ENCODE measurements around the gene ACTR1A. TPM values are rescaled to one million over a fixed set of nuclear protein-coding genes. Genes with fewer than 3 reads are reported as not detected.

Gene ACTR1A
- total and polyA plus RNA-seq, 9 of the 15 experiments (the other 6 are each of a cell fraction or from before 2014, with no cell fraction given): 36.3 to 77.2 (median 49.6) TPM

DNA sequence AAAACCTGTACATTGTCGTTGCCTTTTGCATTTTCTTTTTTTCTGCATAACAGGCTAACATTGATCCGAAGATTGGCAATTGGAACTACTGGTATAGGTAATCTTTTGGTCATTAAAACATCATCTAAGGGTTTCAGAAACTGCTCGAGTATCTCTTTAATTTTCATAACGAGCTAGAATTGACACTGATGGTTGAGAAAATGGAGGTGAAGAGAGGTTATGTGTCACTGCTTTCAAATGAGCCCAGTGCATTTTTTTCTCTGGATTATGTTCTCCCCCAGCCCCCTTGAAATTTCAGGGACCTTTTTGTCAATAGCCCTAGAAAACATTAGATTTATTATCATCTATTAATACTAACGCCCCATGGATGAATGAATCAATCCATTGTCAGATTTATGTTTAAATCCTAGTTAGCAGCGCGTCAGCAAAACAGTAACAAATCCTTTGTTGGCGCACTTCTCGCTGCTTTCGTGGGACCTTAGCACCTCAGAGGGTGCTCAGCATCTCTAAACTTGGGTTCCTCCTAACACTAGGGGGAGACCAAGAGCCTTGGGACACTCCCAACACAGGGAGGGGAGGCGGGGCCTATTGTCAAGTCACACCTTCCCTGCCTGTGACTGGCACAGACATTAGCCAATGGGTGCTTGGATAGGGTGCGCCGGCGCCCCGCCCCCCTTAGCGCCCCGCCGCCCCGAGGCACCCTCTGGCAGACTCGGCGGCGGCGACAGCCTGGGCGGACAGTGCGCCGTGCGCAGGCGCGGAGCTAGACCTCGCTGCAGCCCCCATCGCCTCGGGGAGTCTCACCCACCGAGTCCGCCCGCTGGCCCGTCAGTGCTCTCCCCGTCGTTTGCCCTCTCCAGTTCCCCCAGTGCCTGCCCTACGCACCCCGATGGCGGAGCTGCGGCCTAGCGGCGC is 1.0 kb upstream of the ACTR1A start, which contains the start of gene SUFU (continued):
- TF ChIP-seq, protein P1, sequence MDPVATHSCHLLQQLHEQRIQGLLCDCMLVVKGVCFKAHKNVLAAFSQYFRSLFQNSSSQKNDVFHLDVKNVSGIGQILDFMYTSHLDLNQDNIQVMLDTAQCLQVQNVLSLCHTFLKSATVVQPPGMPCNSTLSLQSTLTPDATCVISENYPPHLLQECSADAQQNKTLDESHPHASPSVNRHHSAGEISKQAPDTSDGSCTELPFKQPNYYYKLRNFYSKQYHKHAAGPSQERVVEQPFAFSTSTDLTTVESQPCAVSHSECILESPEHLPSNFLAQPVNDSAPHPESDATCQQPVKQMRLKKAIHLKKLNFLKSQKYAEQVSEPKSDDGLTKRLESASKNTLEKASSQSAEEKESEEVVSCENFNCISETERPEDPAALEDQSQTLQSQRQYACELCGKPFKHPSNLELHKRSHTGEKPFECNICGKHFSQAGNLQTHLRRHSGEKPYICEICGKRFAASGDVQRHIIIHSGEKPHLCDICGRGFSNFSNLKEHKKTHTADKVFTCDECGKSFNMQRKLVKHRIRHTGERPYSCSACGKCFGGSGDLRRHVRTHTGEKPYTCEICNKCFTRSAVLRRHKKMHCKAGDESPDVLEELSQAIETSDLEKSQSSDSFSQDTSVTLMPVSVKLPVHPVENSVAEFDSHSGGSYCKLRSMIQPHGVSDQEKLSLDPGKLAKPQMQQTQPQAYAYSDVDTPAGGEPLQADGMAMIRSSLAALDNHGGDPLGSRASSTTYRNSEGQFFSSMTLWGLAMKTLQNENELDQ (CRISPR knock-in tag; IDR thresholded peaks at IDR 0.05; ENCODE audit: borderline replicate concordance): no peak
- TF ChIP-seq, protein P2, sequence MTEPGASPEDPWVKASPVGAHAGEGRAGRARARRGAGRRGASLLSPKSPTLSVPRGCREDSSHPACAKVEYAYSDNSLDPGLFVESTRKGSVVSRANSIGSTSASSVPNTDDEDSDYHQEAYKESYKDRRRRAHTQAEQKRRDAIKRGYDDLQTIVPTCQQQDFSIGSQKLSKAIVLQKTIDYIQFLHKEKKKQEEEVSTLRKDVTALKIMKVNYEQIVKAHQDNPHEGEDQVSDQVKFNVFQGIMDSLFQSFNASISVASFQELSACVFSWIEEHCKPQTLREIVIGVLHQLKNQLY (CRISPR knock-in tag; conservative IDR thresholded peaks at IDR 0.05): no peak
- TF ChIP-seq JUND (IDR thresholded peaks at IDR 0.05; ENCODE audit: borderline replicate concordance, low read depth, low read length) (0 out of 2 replicates have a peak, but pooled peaks have one; percentile 5), JUND (tag; IDR thresholded peaks at IDR 0.05; ENCODE audit: borderline replicate concordance, low read depth, low read length) (no peak; the same call in 2 of the 3 replicates), PHF21A (IDR thresholded peaks at IDR 0.05; ENCODE audit: borderline replicate concordance, low read depth) (no peak), PTRF (tag; IDR thresholded peaks at IDR 0.05) (no peak), EGR1 (conservative IDR thresholded peaks at IDR 0.05) (no peak), DPF2 (IDR thresholded peaks at IDR 0.05) (no peak), ZNF239 (CRISPR knock-in tag; IDR thresholded peaks at IDR 0.05) (no peak), TAF1 (IDR thresholded peaks at IDR 0.05; ENCODE audit: control insufficient read depth, extremely low read depth, insufficient read depth, low read length, severe bottlenecking) (peak; percentile 91), TCF3 (CRISPR knock-in tag; IDR thresholded peaks at IDR 0.05) (no peak), HSF4 (CRISPR knock-in tag; IDR thresholded peaks at IDR 0.05; ENCODE audit: borderline replicate concordance) (no peak), GABPA (tag; conservative IDR thresholded peaks at IDR 0.05; ENCODE audit: low read depth) (0 out of 2 replicates have a peak, but pooled peaks have one; percentile 31), SETDB1 (IDR thresholded peaks at IDR 0.05; ENCODE audit: low read length) (no peak), BDP1 (IDR thresholded peaks at IDR 0.05; ENCODE audit: insufficient read depth, insufficient read length) (no peak), ZKSCAN8 (CRISPR knock-in tag; IDR thresholded peaks at IDR 0.05) (no peak), PML (IDR thresholded peaks at IDR 0.05; ENCODE audit: low read length) (no peak), ZZZ3 (IDR thresholded peaks at IDR 0.05) (no peak), HNRNPLL (IDR thresholded peaks at IDR 0.05; ENCODE audit: low read depth, low read length, poor library complexity, severe bottlenecking) (no peak)
- TF ChIP-seq, protein P3, sequence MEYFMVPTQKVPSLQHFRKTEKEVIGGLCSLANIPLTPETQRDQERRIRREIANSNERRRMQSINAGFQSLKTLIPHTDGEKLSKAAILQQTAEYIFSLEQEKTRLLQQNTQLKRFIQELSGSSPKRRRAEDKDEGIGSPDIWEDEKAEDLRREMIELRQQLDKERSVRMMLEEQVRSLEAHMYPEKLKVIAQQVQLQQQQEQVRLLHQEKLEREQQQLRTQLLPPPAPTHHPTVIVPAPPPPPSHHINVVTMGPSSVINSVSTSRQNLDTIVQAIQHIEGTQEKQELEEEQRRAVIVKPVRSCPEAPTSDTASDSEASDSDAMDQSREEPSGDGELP (CRISPR knock-in tag; IDR thresholded peaks at IDR 0.05; ENCODE audit: borderline replicate concordance): no peak
- TF ChIP-seq, protein P4, sequence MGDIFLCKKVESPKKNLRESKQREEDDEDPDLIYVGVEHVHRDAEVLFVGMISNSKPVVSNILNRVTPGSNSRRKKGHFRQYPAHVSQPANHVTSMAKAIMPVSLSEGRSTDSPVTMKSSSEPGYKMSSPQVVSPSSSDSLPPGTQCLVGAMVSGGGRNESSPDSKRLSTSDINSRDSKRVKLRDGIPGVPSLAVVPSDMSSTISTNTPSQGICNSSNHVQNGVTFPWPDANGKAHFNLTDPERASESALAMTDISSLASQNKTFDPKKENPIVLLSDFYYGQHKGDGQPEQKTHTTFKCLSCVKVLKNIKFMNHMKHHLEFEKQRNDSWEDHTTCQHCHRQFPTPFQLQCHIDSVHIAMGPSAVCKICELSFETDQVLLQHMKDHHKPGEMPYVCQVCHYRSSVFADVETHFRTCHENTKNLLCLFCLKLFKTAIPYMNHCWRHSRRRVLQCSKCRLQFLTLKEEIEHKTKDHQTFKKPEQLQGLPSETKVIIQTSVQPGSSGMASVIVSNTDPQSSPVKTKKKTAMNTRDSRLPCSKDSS (IDR thresholded peaks at IDR 0.05; ENCODE audit: low read depth, partially characterized antibody): no peak
